CD14-positive monocyte (primary cell): ENCODE data around the gene CDH15. TPM values are rescaled to one million over a fixed set of nuclear protein-coding genes. Genes with fewer than 3 reads are reported as not detected.

ENCODE experiments used
- DNase-seq, 3 donors: peaks; one replicate each; pipeline ENCODE4 v3.0.0-alpha.2; 2011 to 2022
- H2AFZ ChIP-seq: 2 replicates; pipeline ENCODE4 v1.6.0; 2012; ENCODE audit warnings: mild to moderate bottlenecking, low read depth, low read length, inconsistent platforms; ENCODE audit not compliant: insufficient read depth, poor library complexity, severe bottlenecking
- H3K27ac ChIP-seq, 2 donors: 1 replicate in 1 of 2; 2 replicates in 1 of 2; pipeline ENCODE4 v1.5.1; 2012 to 2013; ENCODE audit warnings: low read length in 2 of 2, control low read depth in 1 of 2, inconsistent platforms in 1 of 2, low read depth in 1 of 2, mild to moderate bottlenecking in 1 of 2
- H3K27me3 ChIP-seq, 2 donors: one replicate each; pipeline versions ENCODE4 v1.6.0 to v1.6.1; 2011 to 2013; ENCODE audit warnings: low read length in 2 of 2; ENCODE audit not compliant: control insufficient read depth in 2 of 2, insufficient read depth in 2 of 2
- H3K36me3 ChIP-seq, 2 donors: replicated peaks in 1 of 2; 1 replicate in 1 of 2; 2 replicates in 1 of 2; pipeline versions ENCODE4 v1.5.1 to v1.6.1; 2012 to 2013; ENCODE audit warnings: low read length in 2 of 2, control low read depth in 1 of 2, inconsistent platforms in 1 of 2, mild to moderate bottlenecking in 1 of 2; ENCODE audit not compliant: insufficient read depth in 2 of 2, control insufficient read depth in 1 of 2
- H3K4me1 ChIP-seq, 2 donors: 1 replicate in 1 of 2; 2 replicates in 1 of 2; pipeline versions ENCODE4 v1.5.1 to v1.6.1; 2012 to 2013; ENCODE audit warnings: low read length in 2 of 2, control low read depth in 1 of 2, inconsistent platforms in 1 of 2, mild to moderate bottlenecking in 1 of 2, moderate library complexity in 1 of 2; ENCODE audit not compliant: insufficient read depth in 2 of 2, control insufficient read depth in 1 of 2
- H3K4me2 ChIP-seq: replicated peaks from 2 replicates; pipeline ENCODE3; 2012; ENCODE audit warnings: low read length, moderate library complexity, mild to moderate bottlenecking; ENCODE audit not compliant: poor library complexity, severe bottlenecking; ENCODE audit errors: extremely low read depth
- H3K4me3 ChIP-seq, 3 experiments: fragments of 200-600 bp in 1 of 3; sonication (generic) in 1 of 3; replicated peaks in 1 of 3; 1 replicate in 2 of 3; 2 replicates in 1 of 3; pipeline ENCODE4 v1.5.1; 2011 to 2013; ENCODE audit warnings: low read length in 3 of 3, mild to moderate bottlenecking in 3 of 3, control low read depth in 2 of 3, low read depth in 2 of 3, inconsistent platforms in 1 of 3, moderate library complexity in 1 of 3
- H3K79me2 ChIP-seq: 2 replicates; pipeline ENCODE4 v1.6.0; 2012; ENCODE audit warnings: mild to moderate bottlenecking, control low read depth, inconsistent platforms, low read length, moderate library complexity; ENCODE audit not compliant: insufficient read depth
- H3K9ac ChIP-seq: 2 replicates; pipeline ENCODE4 v1.6.0; 2017; ENCODE audit warnings: low read length, mild to moderate bottlenecking; ENCODE audit not compliant: insufficient read depth, poor library complexity, severe bottlenecking
- H3K9me3 ChIP-seq, 2 donors: replicated peaks in 1 of 2; 1 replicate in 1 of 2; 2 replicates in 1 of 2; pipeline versions ENCODE4 v1.5.1 to v1.6.1; 2012 to 2013; ENCODE audit warnings: low read length in 2 of 2, control low read depth in 1 of 2; ENCODE audit not compliant: control insufficient read depth in 1 of 2, insufficient read depth in 1 of 2
- H4K20me1 ChIP-seq: 2 replicates; pipeline ENCODE4 v1.6.0; 2012; ENCODE audit warnings: mild to moderate bottlenecking, low read length, control low read depth, moderate library complexity; ENCODE audit not compliant: insufficient read depth
- H3K27ac Mint-ChIP-seq, 7 donors: one replicate each; pipeline ENCODE4 v1.8.0; 2020; ENCODE audit warnings: mild to moderate bottlenecking in 7 of 7, mixed read lengths in 7 of 7, moderate library complexity in 6 of 7, inconsistent platforms in 2 of 7
- H3K27me3 Mint-ChIP-seq, 3 donors: one replicate each; pipeline ENCODE4 v1.8.0; 2021 to 2022; ENCODE audit warnings: low read depth in 3 of 3, mild to moderate bottlenecking in 3 of 3, mixed read lengths in 3 of 3, moderate library complexity in 3 of 3, inconsistent platforms in 1 of 3
- H3K36me3 Mint-ChIP-seq, 2 donors: one replicate each; pipeline ENCODE4 v1.8.0; 2020; ENCODE audit warnings: mixed read lengths in 2 of 2, inconsistent platforms in 1 of 2, mild to moderate bottlenecking in 1 of 2
- H3K4me1 Mint-ChIP-seq: one replicate; pipeline ENCODE4 v1.8.0; 2020; ENCODE audit warnings: mild to moderate bottlenecking, mixed read lengths
- H3K4me3 Mint-ChIP-seq, 2 donors: one replicate each; pipeline ENCODE4 v1.8.0; 2020; ENCODE audit warnings: mild to moderate bottlenecking in 2 of 2, mixed read lengths in 2 of 2, moderate library complexity in 1 of 2
- H3K9me3 Mint-ChIP-seq, 7 donors: one replicate each; pipeline ENCODE4 v1.8.0; 2020 to 2022; ENCODE audit warnings: mixed read lengths in 7 of 7, mild to moderate bottlenecking in 6 of 7, moderate library complexity in 6 of 7, inconsistent platforms in 2 of 7
- CTCF ChIP-seq: fragments of 200-600 bp; IDR thresholded peaks from one replicate; pipeline ENCODE4 v1.8.0; 2022; ENCODE audit warnings: antibody characterized with exemption, mild to moderate bottlenecking
- WGBS: methylation state at CpG from one replicate; pipeline ENCODE4 v1.1.5; 2013; ENCODE audit warnings: missing lambda C conversion rate; ENCODE audit not compliant: insufficient coverage; 5-methylcytosine and 5-hydroxymethylcytosine counted together
- intact Hi-C, 2 donors: fragments of 100-400 bp; cut with micrococcal nuclease; formaldehyde crosslinking; loops; one replicate each; pipeline versions ENCODE4 v1.15.0 to v1.15.1; 2023
- polyA plus RNA-seq, 3 donors: library from polyadenylated mRNA; depleted of rRNA in 1 of 3; unstranded in 2 of 3; stranded (reverse) in 1 of 3; fragments of 300-500 nt in 2 of 3; fragments of >200 nt in 1 of 3; fragmentation: Illumina TruSeq in 2 of 3; gene quantifications; 1 replicate in 2 of 3; 2 replicates in 1 of 3; pipeline ENCODE4 v1.2.3, GENCODE V29; 2012 to 2021

Gene CDH15
- polyA plus RNA-seq, 3 donors = not detected

GRCh38 chr16:89122322-89122851 lies 49.2 kb upstream of the CDH15 start:
- H3K4me2 ChIP-seq = no peak overlapping the region
- H3K36me3 Mint-ChIP-seq = peaks cover 72 to 81% of the 10 kb centered on the region in 2 donors

More at GRCh38 chr16:89122322-89122851, 49.2 kb upstream of the CDH15 start:
- no peak for TF ChIP-seq CTCF
- intact Hi-C loops = no loop called here
- no peaks in the 10 kb centered on the region for H3K27me3 ChIP-seq
- no peak overlapping the region for H3K4me3 ChIP-seq
- H3K27ac ChIP-seq = no peak overlapping the region
- Mint-ChIP-seq H3K27me3 (peaks cover 0 to 3% (median 0%) of the 10 kb centered on the region in 3 donors), H3K27ac (peak overlapping the region in 1 of 7 donors; percentile 20), H3K4me3 (no peak overlapping the region), H3K4me1 (peaks cover 17% of the 10 kb centered on the region), H3K9me3 (peaks cover 0 to 4% (median 2%) of the 10 kb centered on the region in 7 donors)
- no peak for DNase-seq
- H3K9ac ChIP-seq = no peak overlapping the region
- H3K36me3 ChIP-seq = peaks cover 49 to 78% of the 10 kb centered on the region in 2 donors
- H3K9me3 ChIP-seq = no peaks in the 10 kb centered on the region
- no peak overlapping the region for H2AFZ ChIP-seq
- 96% methylated on average over 8 of the region's 11 CpGs for WGBS
- H3K79me2 ChIP-seq = no peaks in the 10 kb centered on the region
- H4K20me1 ChIP-seq = no peaks in the 10 kb centered on the region
- peaks cover 17 to 20% of the 10 kb centered on the region in 2 donors for H3K4me1 ChIP-seq
